Activated CD4-positive, alpha-beta T cell treated with anti-CD3 and anti-CD28 coated beads for 36 hours (primary cell): ENCODE data around the gene SLC25A3. TPM values are rescaled to one million over a fixed set of nuclear protein-coding genes. Genes with fewer than 3 reads are reported as not detected.
"Not testable (repeated sequence)": the region's sequence is repeated elsewhere in the genome, so short reads cannot be mapped to it uniquely, and the experiment has no call there.

Experiments used
- ATAC-seq: fragments of 200-7000 bp; cut with Tn5 transposase; one replicate; pipeline ENCODE4 v1.10.0; 2021; ENCODE audit warnings: mild to moderate bottlenecking, moderate library complexity
- CTCF ChIA-PET: fragments of 350-600 bp; sonication (Branson Sonifier 250); formaldehyde crosslinking; loops from one replicate; lab custom pipeline; 2021; ENCODE audit warnings: antibody characterized with exemption; lab: Charles Lee
- POLR2A ChIA-PET: fragments of 350-600 bp; sonication (Branson Sonifier 250); formaldehyde crosslinking; loops from one replicate; lab custom pipeline; 2021; ENCODE audit warnings: antibody characterized with exemption, inconsistent platforms; lab: Charles Lee
- DNase-seq: peaks from one replicate; pipeline ENCODE4 v3.0.0-alpha.2; 2020
- H3K27ac Mint-ChIP-seq: one replicate; pipeline ENCODE4 v1.8.0; 2021; ENCODE audit warnings: mixed read lengths
- H3K27me3 Mint-ChIP-seq: one replicate; pipeline ENCODE4 v1.8.0; 2021; ENCODE audit warnings: mixed read lengths
- H3K36me3 Mint-ChIP-seq: one replicate; pipeline ENCODE4 v1.8.0; 2021; ENCODE audit warnings: low read depth, mixed read lengths
- H3K4me1 Mint-ChIP-seq: one replicate; pipeline ENCODE4 v1.8.0; 2021; ENCODE audit warnings: mixed read lengths
- H3K4me3 Mint-ChIP-seq: one replicate; pipeline ENCODE4 v1.8.0; 2021; ENCODE audit warnings: mild to moderate bottlenecking, moderate library complexity, mixed read lengths
- H3K9me3 Mint-ChIP-seq: one replicate; pipeline ENCODE4 v1.8.0; 2021; ENCODE audit warnings: low read depth, mixed read lengths
- intact Hi-C, 2 experiments: fragments of 100-400 bp; cut with DNase I in 1 of 2; cut with micrococcal nuclease in 1 of 2; formaldehyde crosslinking; loops; one replicate each; pipeline versions ENCODE4 v1.14.2 to v1.15.1; 2022 to 2024; cut with DNase I, micrococcal nuclease
- total RNA-seq, 2 experiments: library from RNA; stranded (reverse); gene quantifications; one replicate each; pipeline ENCODE4 v1.2.3, GENCODE V29; 2021

The SLC25A3 gene
- total RNA-seq, 2 experiments from 2014 or later = 426 to 591 TPM

DNA sequence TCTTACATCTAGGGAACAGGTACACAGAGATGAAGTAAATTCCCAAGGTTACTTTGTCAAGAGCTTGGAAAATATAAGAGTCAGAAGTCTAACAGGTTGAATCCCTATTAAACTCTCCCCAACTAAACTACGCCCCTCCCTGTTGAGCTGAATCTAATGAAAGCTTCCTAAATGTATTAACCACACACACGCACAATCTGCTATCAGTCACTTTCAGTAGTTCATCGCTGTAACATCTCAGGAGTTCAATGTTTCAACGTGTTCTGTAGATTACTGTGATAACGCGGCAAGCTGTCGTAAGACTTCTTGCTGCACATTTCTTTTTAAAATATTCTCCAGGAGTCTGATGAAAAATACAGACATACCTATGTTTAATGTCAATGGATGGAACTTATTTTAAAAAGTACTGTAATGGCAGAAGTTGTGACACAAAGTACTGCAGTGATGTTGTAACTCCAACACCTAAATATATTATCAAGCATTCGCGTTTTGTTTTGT, 612 bp upstream of the SLC25A3 start:
- intact Hi-C loops = loop anchor here (1.0 to 10.0 kb wide), 10 partner anchors 48 to 1604 kb away; partner anchors contain the start of genes APAF1 (in 1 of the 2), BLTP3B (in 1 of the 2), IKBIP (in 1 of the 2) and TMPO (in 1 of the 2)
- POLR2A ChIA-PET = interaction anchor here (0.7 to 3.1 kb wide), 10 partner anchors 10 to 149 kb away, joined by 3 to 10 read pairs (median 5); partner anchors contain the start of genes APAF1, IKBIP and TMPO
- peak; percentile 21 for ATAC-seq
- CTCF ChIA-PET = interaction anchor here (0.5 to 2.4 kb wide), 12 partner anchors 8 to 118 kb away, joined by 3 to 21 read pairs (median 4); no protein-coding TSS in a partner anchor
- Mint-ChIP-seq H3K27me3 (no peaks in the 10 kb centered on the region), H3K36me3 (peaks cover 36% of the 10 kb centered on the region), H3K4me1 (peaks cover 23% of the 10 kb centered on the region), H3K27ac (peak overlapping the region; percentile 89), H3K9me3 (no peaks in the 10 kb centered on the region), H3K4me3 (peak overlapping the region; percentile 97)
- DNase-seq = no peak

DNA sequence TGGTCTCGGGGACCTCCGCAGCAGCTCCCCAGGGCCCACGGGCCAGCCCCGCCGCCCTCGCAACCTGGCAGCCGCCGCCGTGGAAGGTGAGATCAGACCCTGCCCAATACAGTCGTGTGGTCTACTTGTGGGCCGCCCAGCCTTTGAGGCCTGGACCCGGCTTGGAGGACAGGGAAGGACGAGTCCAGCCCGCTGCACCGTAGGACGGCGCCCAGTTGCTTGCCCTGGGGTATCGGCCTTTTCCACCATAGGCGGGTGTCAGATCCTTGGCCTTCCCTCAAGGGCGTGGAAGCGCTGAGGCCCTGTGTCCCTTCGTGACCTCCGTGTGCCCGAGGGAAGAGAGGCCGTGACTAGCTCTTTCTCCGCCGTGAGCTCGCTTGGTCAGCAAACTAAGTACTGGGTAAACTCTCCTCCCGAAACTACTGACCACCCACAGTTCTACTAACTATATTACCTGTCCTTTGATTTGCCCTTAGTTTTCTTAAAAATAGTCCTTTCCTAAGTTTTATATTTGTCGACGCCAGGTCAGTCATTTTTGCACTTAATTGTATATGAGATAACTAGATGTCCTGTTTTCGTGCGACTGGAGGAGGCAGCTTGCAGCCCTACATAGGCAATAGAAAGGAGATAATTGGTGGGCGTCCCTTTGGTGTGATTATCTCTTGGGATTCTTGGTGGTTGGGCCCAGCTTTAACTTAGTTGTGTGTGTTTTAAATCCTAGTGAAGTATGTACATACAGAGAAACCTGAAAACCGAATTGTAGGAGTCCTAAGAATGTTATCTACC, 757 bp downstream of the SLC25A3 start:
- intact Hi-C loops = loop anchor here in 1 of 2 experiments (5.0 to 10.0 kb wide), 2 partner anchors 49 to 1603 kb away; no protein-coding TSS in a partner anchor
- H3K27me3 Mint-ChIP-seq = no peaks in the 10 kb centered on the region
- H3K4me1 Mint-ChIP-seq = peaks cover 25% of the 10 kb centered on the region
- CTCF ChIA-PET = interaction anchor here (0.6 to 2.4 kb wide), 12 partner anchors 10 to 148 kb away, joined by 3 to 21 read pairs (median 4); partner anchors contain the start of gene IKBIP
- DNase-seq (peak; percentile 48), ATAC-seq (no peak)
- POLR2A ChIA-PET = interaction anchor here (0.6 to 3.1 kb wide), 9 partner anchors 9 to 149 kb away, joined by 3 to 10 read pairs (median 5); partner anchors contain the start of gene TMPO
- H3K4me3 Mint-ChIP-seq = peak overlapping the region; percentile 97
- H3K36me3 Mint-ChIP-seq = peaks cover 47% of the 10 kb centered on the region
- peak overlapping the region; percentile 89 for H3K27ac Mint-ChIP-seq
- H3K9me3 Mint-ChIP-seq = no peaks in the 10 kb centered on the region

DNA sequence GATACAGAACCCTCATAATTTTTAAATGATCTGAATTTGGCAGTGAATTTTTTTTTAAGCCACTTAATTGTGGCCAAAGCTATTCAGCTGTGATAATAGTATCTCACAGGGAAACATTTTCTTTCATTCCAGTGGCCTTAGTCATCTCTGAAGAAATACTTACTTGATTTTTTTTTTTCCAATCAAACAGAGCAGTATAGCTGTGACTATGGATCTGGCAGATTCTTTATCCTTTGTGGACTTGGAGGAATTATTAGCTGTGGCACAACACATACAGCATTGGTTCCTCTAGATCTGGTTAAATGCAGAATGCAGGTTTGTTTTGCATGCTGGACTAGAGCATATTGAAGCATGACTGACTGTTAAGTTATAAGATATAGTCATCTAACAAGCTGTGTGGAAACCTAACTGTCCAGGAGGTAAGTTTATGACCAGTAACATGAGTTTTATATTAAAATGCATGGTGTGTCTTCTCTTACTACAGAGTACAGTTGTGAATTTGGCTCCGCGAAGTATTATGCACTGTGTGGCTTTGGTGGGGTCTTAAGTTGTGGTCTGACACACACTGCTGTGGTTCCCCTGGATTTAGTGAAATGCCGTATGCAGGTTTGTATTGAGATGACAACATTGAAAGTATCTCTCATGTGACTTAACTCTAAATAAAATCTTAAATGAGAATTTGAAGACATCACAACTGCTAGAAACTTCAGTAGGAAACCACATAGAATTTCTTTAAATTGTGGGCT, 1.9 kb downstream of the SLC25A3 start:
- intact Hi-C loops = loop anchor here in 1 of 2 experiments (10.0 kb wide), 1 partner anchor 51 kb away; no protein-coding TSS in a partner anchor
- peak; percentile 43 for DNase-seq
- peaks cover 57% of the 10 kb centered on the region for H3K36me3 Mint-ChIP-seq
- H3K4me1 Mint-ChIP-seq = peaks cover 25% of the 10 kb centered on the region
- ATAC-seq = no peak
- no peaks in the 10 kb centered on the region for H3K27me3 Mint-ChIP-seq
- POLR2A ChIA-PET = interaction anchor here (0.6 to 3.1 kb wide), 5 partner anchors 48 to 1490 kb away, joined by 3 to 9 read pairs (median 4); partner anchors contain the start of gene IKBIP
- H3K27ac Mint-ChIP-seq = peak overlapping the region; percentile 89
- H3K9me3 Mint-ChIP-seq = no peaks in the 10 kb centered on the region
- CTCF ChIA-PET = interaction anchor here (0.6 to 2.3 kb wide), 6 partner anchors 28 to 147 kb away, joined by 3 to 9 read pairs (median 4); no protein-coding TSS in a partner anchor
- peak overlapping the region; percentile 97 for H3K4me3 Mint-ChIP-seq

DNA sequence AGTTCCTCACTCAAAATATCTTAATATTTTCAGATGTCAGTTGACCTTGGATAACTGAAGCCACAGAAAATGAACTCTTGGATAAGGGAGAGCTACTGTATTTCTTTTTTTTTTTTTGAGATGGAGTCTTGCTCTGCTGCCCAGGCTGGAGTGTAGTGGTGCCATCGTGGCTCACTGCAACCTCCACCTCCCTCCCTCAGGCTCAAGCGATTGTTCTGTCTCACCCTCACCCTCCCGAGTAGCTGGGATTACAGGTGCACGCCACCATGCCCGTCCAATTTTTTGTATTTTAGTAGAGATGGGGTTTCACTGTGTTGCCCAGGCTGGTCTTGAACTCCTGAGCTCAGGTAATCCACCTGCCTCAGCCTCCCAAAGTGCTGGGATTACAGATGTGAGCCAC, 3.8 kb downstream of the SLC25A3 start:
- not testable (repeated sequence) for H3K27me3 Mint-ChIP-seq, H3K4me3 Mint-ChIP-seq, ATAC-seq, DNase-seq, H3K9me3 Mint-ChIP-seq
- Mint-ChIP-seq H3K36me3 (peaks cover 71% of the 10 kb centered on the region), H3K27ac (peak overlapping the region; percentile 31), H3K4me1 (peaks cover 23% of the 10 kb centered on the region)
- ChIA-PET POLR2A (interaction anchor here (0.6 kb wide), 1 partner anchor 49 kb away, joined by 3 read pairs; no protein-coding TSS in a partner anchor), CTCF (interaction anchor here (1.2 kb wide), 1 partner anchor 174 kb away, joined by 3 read pairs; no protein-coding TSS in a partner anchor)
- intact Hi-C loops = loop anchor here (2.0 to 10.0 kb wide), 2 partner anchors 53 to 69 kb away; no protein-coding TSS in a partner anchor

DNA sequence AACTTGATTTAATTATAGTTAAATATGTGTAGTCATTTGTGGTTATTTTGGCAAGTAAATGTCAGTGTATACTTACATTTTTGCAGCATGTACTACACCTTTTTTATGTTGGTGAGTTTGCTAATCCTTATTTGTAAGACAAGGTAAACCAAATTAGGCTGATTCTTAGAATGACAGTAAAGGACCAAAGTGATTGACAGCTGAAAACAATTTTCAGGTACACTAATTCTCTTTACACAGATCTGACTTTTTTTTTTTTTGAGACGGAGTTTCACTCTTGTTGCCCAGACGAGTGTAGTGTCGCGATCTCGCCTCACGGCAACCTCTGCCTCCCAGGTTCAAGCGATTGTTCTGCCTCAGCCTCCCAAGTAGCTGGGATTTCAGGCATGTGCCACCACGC, 8.4 kb downstream of the SLC25A3 start:
- ChIA-PET POLR2A (interaction anchor here (0.6 to 2.1 kb wide), 2 partner anchors 9 to 375 kb away, joined by 7 to 10 read pairs; partner anchors contain the start of gene SLC25A3), CTCF (interaction anchor here (0.6 to 1.5 kb wide), 6 partner anchors 9 to 69 kb away, joined by 3 to 5 read pairs (median 4); partner anchors contain the start of gene SLC25A3)
- intact Hi-C loops = no loop called here
- Mint-ChIP-seq H3K9me3 (no peaks in the 10 kb centered on the region), H3K36me3 (peaks cover 58% of the 10 kb centered on the region), H3K4me3 (no peak overlapping the region), H3K4me1 (peaks cover 3% of the 10 kb centered on the region), H3K27me3 (no peaks in the 10 kb centered on the region), H3K27ac (no peak overlapping the region)
- ATAC-seq (no peak), DNase-seq (no peak)

DNA sequence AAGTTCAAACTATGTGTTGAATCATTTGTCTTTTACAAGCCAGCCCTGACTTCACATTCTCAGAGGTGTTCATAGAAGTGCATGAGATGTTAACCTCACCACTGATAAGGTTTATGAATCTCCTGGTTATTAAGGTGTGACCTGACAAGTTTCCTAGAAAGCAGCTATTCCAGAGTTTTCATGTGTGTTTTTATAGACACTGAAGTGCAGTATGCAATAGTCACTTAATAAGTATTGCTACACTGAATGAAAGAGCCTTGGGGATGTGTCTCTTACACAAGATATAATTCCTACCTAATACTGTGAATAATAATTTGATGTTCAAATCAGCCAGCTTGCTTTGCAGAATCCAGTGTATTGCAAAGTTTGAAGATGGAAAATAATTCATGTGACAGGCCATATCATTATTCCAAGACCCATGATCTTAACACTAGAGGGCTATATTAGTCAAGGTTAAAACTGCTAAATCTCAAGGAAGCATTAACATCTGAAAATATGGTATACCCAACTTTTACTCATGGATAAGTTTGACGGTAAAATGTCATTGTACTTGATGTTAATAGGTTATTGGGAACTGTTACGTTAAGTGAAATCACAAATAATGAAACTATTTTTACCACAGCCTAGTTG, 13.0 kb downstream of the SLC25A3 start:
- H3K4me3 Mint-ChIP-seq = no peak overlapping the region
- intact Hi-C loops = no loop called here

DNA sequence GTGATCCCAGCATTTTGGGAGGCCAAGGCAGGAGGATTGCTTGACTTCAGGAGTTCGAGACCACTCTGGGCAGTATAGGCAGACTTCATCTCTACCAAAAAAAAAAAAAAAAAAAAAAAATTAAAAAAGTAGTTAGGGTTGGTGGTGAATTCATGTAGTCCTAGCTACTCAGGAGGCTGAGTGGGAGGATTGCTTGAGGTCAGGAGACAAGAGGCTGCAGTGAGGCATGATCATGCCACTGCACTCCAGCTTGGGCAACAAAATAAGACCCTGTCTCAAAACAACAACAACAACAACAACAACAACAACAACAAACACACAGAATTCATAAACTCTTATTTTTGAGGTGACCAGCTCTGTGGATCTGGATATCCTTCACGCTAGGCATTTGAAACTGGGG, 17.1 kb downstream of the SLC25A3 start:
- no peak for ATAC-seq
- Mint-ChIP-seq H3K9me3 (no peaks in the 10 kb centered on the region), H3K4me3 (no peak overlapping the region), H3K27me3 (no peaks in the 10 kb centered on the region), H3K4me1 (peaks cover 3% of the 10 kb centered on the region), H3K27ac (no peak overlapping the region), H3K36me3 (no peaks in the 10 kb centered on the region)
- DNase-seq = no peak
- ChIA-PET CTCF (interaction anchor here (0.6 to 1.8 kb wide), 2 partner anchors 8 to 64 kb away, joined by 3 to 8 read pairs; no protein-coding TSS in a partner anchor), POLR2A (no interaction called here)
- intact Hi-C loops = no loop called here

More for the DNA sequence above, 13.0 kb downstream of the SLC25A3 start:
- DNase-seq = no peak
- Mint-ChIP-seq H3K36me3 (peaks cover 19% of the 10 kb centered on the region), H3K27me3 (no peaks in the 10 kb centered on the region), H3K27ac (no peak overlapping the region), H3K9me3 (no peaks in the 10 kb centered on the region), H3K4me1 (peaks cover 3% of the 10 kb centered on the region)
- CTCF ChIA-PET = interaction anchor here (1.0 to 1.2 kb wide), 2 partner anchors 10 to 24 kb away, joined by 3 to 4 read pairs; no protein-coding TSS in a partner anchor
- no peak for ATAC-seq
- POLR2A ChIA-PET = no interaction called here

DNA sequence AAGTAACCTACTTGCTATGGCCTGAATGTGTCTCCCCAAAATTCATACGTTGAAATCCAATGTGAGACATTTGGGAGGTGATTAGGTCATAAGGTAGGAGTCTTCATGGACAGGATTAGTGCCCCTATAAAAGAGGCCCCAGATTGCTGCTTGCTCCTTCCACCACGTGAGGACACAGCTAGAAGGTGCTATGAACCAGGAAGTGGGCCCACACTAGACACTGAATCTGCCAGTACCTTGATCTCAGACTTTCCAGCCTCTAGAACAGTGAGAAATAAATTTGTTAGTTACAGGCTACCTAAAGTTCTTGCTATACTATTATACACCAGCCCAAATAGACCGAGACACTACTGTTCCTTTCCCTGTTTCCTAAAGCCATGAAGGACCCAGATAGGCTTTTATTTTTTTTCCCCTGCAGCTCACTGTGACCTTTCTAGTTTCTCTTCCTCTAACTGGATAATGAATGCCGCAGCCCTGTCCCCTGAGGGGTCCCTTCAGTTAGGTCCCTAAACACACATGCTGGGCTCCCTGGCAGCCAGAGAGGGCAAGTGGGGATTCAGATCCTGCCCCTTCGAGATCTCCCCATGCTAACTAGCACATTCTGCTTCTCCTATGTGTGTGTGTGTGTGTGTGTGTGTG, 19.3 kb downstream of the SLC25A3 start:
- H3K4me3 Mint-ChIP-seq = no peak overlapping the region
- ATAC-seq (peak; percentile 51), DNase-seq (no peak)
- POLR2A ChIA-PET = interaction anchor here (0.6 kb wide), 2 partner anchors 17 to 19 kb away, joined by 3 to 4 read pairs; partner anchors contain the start of gene SLC25A3
- no peak overlapping the region for H3K27ac Mint-ChIP-seq
- H3K4me1 Mint-ChIP-seq = no peaks in the 10 kb centered on the region
- H3K9me3 Mint-ChIP-seq = no peaks in the 10 kb centered on the region
- H3K27me3 Mint-ChIP-seq = no peaks in the 10 kb centered on the region
- CTCF ChIA-PET = no interaction called here
- H3K36me3 Mint-ChIP-seq = peaks cover 3% of the 10 kb centered on the region
- intact Hi-C loops = no loop called here

DNA sequence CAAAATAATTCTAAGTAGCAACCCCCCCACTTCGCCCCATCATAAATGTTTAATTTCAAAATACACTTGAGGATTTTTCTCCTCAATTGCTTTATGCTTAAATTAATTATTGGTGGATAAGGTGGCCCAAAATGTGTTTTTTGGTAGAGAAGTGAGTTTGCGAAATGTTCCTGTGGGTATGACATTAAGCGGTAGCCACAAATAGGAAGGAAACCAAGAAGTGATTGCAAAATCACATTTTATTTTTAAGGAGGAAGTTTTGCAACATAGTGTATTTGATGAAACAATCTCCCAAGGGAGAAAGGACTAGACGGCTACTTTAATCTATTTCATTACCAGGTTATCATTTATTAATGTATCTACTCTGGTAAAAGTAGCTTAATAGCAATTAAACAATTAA, 25.5 kb downstream of the SLC25A3 start:
- CTCF ChIA-PET = interaction anchor here (0.7 to 1.7 kb wide), 3 partner anchors 9 to 16 kb away, joined by 4 to 8 read pairs (median 5); no protein-coding TSS in a partner anchor
- POLR2A ChIA-PET = no interaction called here
- ATAC-seq = no peak
- no peak overlapping the region for H3K4me3 Mint-ChIP-seq
- intact Hi-C loops = no loop called here
- no peak for DNase-seq
- no peaks in the 10 kb centered on the region for H3K4me1 Mint-ChIP-seq
- no peaks in the 10 kb centered on the region for H3K27me3 Mint-ChIP-seq
- no peaks in the 10 kb centered on the region for H3K9me3 Mint-ChIP-seq
- H3K27ac Mint-ChIP-seq = no peak overlapping the region
- peaks cover 3% of the 10 kb centered on the region for H3K36me3 Mint-ChIP-seq
